Limb (tissue), 2 donors: ENCODE results near the gene RILPL1.
"Not testable (repeated sequence)": the region's sequence is repeated elsewhere in the genome, so short reads cannot be mapped to it uniquely, and the experiment has no call there.

Source experiments
- DNase-seq, 2 donors: peaks; one replicate each; pipeline ENCODE4 v3.0.0-alpha.2; 2016; ENCODE audit errors: extremely low spot score in 2 of 2

The RILPL1 gene

GRCh38 chr12:123468786-123469185, 64.7 kb downstream of the RILPL1 start:
- DNase-seq = no peak

- DNase-seq = no peak
These were observed 68.4 kb downstream of the RILPL1 start for GRCh38 chr12:123465084-123465483.

GRCh38 chr12:123463174-123463573, 70.3 kb downstream of the RILPL1 start:
- DNase-seq = not testable (repeated sequence)

- DNase-seq = peak; percentile 84 to 89
These were observed 75.3 kb downstream of the RILPL1 start, which contains the start of gene SNRNP35 for GRCh38 chr12:123457980-123458779. Gene SNRNP35 (plus strand): TSS chr12:123458139. CDS start chr12:123465541, 7,402 bp downstream.

- DNase-seq = no peak
These were observed 80.4 kb downstream of the RILPL1 start for GRCh38 chr12:123453165-123453564.

DNA sequence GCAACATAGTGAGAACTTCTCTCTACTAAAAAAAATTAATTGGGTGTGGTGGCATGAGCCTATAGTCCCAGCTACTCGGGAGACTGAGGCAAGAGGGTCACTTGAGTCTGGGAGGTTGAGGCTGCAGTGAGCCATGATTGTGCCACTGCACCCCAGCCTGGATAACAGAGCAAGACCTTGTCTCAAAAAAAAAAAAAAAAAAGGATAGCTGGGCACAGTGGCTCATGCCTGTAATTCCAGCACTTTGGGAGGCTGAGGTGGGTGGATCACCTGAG, 81.3 kb downstream of the RILPL1 start:
- DNase-seq = not testable (repeated sequence)

DNA sequence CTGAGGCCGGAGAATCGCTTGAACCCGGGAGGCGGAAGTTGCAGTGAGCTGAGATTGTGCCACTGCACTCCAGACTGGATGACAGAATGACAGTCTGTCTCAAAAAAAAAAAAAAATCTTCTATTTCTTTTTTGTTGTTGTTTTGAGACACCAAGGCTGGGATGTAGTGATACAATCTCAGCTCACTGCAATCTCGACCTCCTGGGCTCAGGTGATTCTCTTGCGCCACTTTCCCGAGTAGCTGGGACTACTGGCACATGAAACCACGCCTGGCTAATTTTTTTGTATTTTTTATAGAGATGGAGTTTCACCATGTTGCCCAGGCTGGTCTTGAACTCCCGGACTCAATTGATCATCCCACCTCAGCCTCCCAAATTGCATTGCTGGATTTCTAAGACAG, 82.9 kb downstream of the RILPL1 start:
- DNase-seq = no peak

GRCh38 chr12:123449856-123450255, 83.7 kb downstream of the RILPL1 start:
- no peak for DNase-seq

GRCh38 chr12:123449249-123449733, 84.2 kb downstream of the RILPL1 start:
- DNase-seq = no peak

- no peak for DNase-seq
These were observed 87.2 kb downstream of the RILPL1 start for GRCh38 chr12:123446333-123446713.

- no peak for DNase-seq
These were observed 87.9 kb downstream of the RILPL1 start for GRCh38 chr12:123445388-123446332.

- no peak for DNase-seq
These were observed 89.2 kb downstream of the RILPL1 start for GRCh38 chr12:123444092-123445026.

- no peak for DNase-seq
These were observed 90.7 kb downstream of the RILPL1 start for GRCh38 chr12:123442774-123443173.

GRCh38 chr12:123441523-123442164, 91.9 kb downstream of the RILPL1 start:
- DNase-seq = no peak

DNA sequence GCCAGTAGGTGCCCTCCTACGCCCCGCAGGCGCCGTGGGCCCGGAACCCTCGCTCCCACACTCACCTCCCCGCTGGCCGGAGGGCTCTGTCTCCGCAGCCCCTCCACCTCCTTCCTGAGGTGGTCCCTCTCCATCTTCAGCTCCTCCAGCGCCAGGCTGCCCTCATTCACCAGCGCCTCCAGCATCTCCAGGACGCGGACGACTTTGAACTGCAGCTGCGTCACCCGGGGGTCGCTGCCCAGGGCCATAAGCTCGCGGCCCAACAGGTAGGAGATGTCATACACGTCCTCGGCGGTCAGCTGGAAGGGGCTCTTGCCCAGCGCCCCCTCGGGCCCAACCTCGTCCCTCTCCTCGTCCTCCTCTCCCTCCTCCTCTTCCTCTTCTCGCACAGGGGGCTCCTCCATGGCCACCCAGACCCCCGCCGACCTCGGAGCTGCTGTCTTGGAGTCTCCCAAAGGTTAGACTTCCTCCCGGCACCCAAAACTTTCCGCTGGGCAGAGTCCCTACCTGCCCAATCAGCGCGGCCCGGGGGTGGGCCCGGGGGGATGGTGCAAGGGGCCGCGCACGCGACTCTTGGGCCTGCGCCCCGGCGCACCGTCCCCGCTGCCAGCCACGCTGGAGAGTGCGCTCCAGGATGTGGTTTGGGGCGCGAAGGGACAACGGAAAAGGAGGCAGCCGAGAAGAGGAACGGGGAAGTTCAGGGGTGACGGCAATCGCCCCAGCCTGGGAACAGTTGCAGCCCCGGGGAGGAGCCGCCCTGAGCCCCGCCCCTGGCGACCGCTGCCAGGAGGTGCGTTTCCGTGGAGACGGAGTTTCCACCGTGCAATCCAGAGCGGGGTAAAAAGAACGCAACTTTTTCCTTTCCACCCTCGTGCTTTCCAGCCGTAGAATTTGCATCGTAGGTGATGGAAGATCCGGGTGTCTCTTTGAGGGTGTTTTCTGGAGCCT, 97.2 kb downstream of the RILPL1 start, which contains the start of gene RILPL2:
TSS of gene RILPL2 (minus strand) at position 668 of the 948 bp plus-strand sequence. CDS start at position 404, 264 bp downstream.
- DNase-seq = peak; percentile 55 to 87

GRCh38 chr12:123435636-123436016, 97.9 kb downstream of the RILPL1 start:
- DNase-seq = no peak

DNA sequence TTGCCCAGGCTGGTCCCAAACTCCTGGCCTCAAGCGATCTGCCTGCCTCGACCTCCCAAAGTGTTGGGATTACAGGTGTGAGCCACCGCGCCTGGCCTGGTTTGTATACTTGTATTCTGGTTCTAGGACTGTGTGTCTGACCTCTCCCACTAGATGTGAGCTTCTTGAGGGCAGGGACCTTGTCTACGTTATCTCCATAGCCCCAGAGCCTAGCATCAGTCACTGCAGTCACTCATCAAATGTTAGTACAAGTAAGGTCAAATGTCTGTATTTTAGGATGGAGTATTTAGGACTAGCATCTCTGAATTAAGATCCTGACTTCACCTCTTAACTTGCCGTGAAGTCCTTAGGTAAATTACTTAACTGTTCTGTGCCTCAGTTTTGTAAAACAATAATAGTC, 99.9 kb downstream of the RILPL1 start:
- no peak for DNase-seq

GRCh38 chr12:123431951-123432817, 101.3 kb downstream of the RILPL1 start:
- not testable (repeated sequence) for DNase-seq
